ENCODE data around the gene ZNF772. TPM values are rescaled to one million over a fixed set of nuclear protein-coding genes. Genes with fewer than 3 reads are reported as not detected.
"Not testable (repeated sequence)": the region's sequence is repeated elsewhere in the genome, so short reads cannot be mapped to it uniquely, and the experiment has no call there.

ZNF772 gene
- polyA plus RNA-seq, 3 donors: 0.32 to 1.2 (median 0.99) TPM

DNA sequence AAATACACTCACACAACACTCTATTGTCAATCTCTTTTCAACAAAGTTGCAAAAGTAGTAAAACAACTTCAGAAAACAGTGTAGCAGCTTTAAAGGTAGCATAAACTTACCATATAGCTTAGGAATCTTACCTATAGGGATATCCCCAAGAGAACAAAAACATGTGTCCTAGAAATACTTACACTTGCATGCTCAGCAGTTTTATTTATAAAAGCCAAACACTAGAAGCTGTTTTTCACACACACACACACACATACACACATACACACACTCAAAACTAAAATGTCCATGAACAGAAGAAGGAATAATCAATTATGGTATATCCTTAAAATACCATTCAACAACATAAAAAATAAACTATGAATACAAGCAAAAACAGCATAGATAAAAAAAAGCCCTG is 34.1 kb upstream of the ZNF772 start:
- Histone ChIP-seq H3K9me3 (replicated peaks in 1 of 2; ENCODE audit: control insufficient read depth in 1 of 2, insufficient read depth in 1 of 2, low read length in 2 of 2) (peaks cover 52 to 96% of the 10 kb centered on the region in 2 donors), H3K27ac (ENCODE audit: low read depth in 1 of 2, low read length in 2 of 2) (no peak overlapping the region), H3K9ac (ENCODE audit: insufficient read depth, low read length, poor library complexity, severe bottlenecking) (no peak overlapping the region), H3K27me3 (ENCODE audit: control insufficient read depth in 2 of 2, insufficient read depth in 2 of 2, low read length in 2 of 2) (no peaks in the 10 kb centered on the region), H3K4me2 (replicated peaks; ENCODE audit: extremely low read depth, low read length, poor library complexity, severe bottlenecking) (no peak overlapping the region), H3K4me1 (ENCODE audit: control insufficient read depth in 1 of 2, insufficient read depth in 2 of 2, low read length in 2 of 2) (no peaks in the 10 kb centered on the region), H3K79me2 (ENCODE audit: insufficient read depth, low read length) (no peaks in the 10 kb centered on the region), H3K4me3 (replicated peaks in 1 of 3; ENCODE audit: low read depth in 2 of 3, low read length in 3 of 3) (no peak overlapping the region), H4K20me1 (ENCODE audit: insufficient read depth, low read length) (no peaks in the 10 kb centered on the region), H3K36me3 (replicated peaks in 1 of 2; ENCODE audit: control insufficient read depth in 1 of 2, insufficient read depth in 2 of 2, low read length in 2 of 2) (peaks cover 10 to 45% of the 10 kb centered on the region in 2 donors), H2AFZ (ENCODE audit: insufficient read depth, low read depth, low read length, poor library complexity, severe bottlenecking) (no peak overlapping the region)
- TF ChIP-seq CTCF (IDR thresholded peaks at IDR 0.05): no peak
- peaks cover 25 to 32% of the 10 kb centered on the region in 2 donors for H3K36me3 Mint-ChIP-seq
- DNase-seq: no peak
- H3K27me3 Mint-ChIP-seq (ENCODE audit: low read depth in 3 of 3): no peaks in the 10 kb centered on the region
- H3K27ac Mint-ChIP-seq: no peak overlapping the region
- peaks cover 39 to 91% (median 83%) of the 10 kb centered on the region in 7 donors for H3K9me3 Mint-ChIP-seq
- no peak overlapping the region for H3K4me3 Mint-ChIP-seq
- no peaks in the 10 kb centered on the region for H3K4me1 Mint-ChIP-seq
- intact Hi-C loops (cut with micrococcal nuclease): no loop called here

- no peak for TF ChIP-seq CTCF (IDR thresholded peaks at IDR 0.05)
These were observed 28.8 kb upstream of the ZNF772 start for GRCh38 chr19:57506163-57506562.

DNA sequence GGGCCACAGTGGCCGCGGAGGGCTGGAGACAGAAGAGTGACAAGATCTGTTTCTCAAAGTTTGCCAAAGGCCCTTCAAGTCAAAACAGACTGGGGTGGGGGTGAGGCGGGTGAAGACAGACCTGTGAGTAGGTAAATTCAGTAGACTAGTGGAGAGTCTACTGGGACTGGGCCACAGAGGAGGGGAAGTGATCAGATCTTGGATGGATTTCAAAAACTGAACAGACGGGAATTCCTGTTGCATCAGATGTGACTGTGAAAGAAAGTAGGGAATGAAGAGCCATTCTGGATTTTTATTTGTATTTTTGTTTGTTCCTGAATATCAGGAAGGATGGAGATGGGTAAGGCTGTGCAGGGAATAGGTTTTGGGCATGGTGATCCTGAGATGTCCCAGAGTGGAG is 23.0 kb upstream of the ZNF772 start:
- intact Hi-C loops (cut with micrococcal nuclease): loop anchor here in 1 of 2 donors (5.0 kb wide), 1 partner anchor 77 kb away; the partner anchor contains the start of gene ZNF416
- H3K27ac Mint-ChIP-seq: peak overlapping the region in 1 of 7 donors; percentile 4
- peaks cover 55 to 88% (median 70%) of the 10 kb centered on the region in 7 donors for H3K9me3 Mint-ChIP-seq
- H3K4me3 Mint-ChIP-seq: peak overlapping the region; percentile 73 to 79
- H3K4me3 ChIP-seq (replicated peaks in 1 of 3; ENCODE audit: low read depth in 2 of 3, low read length in 3 of 3): peak overlapping the region in 2 of 3 experiments; percentile 59 to 77
- not testable (repeated sequence) for H3K9ac ChIP-seq (ENCODE audit: insufficient read depth, low read length, poor library complexity, severe bottlenecking); DNase-seq; H3K4me1 ChIP-seq (ENCODE audit: control insufficient read depth in 1 of 2, insufficient read depth in 2 of 2, low read length in 2 of 2); H4K20me1 ChIP-seq (ENCODE audit: insufficient read depth, low read length); H3K27ac ChIP-seq (ENCODE audit: low read depth in 1 of 2, low read length in 2 of 2); H3K79me2 ChIP-seq (ENCODE audit: insufficient read depth, low read length); H3K27me3 Mint-ChIP-seq (ENCODE audit: low read depth in 3 of 3); H3K27me3 ChIP-seq (ENCODE audit: control insufficient read depth in 2 of 2, insufficient read depth in 2 of 2, low read length in 2 of 2)
- H3K4me1 Mint-ChIP-seq: peaks cover 10% of the 10 kb centered on the region
- peak overlapping the region; percentile 60 for H3K4me2 ChIP-seq (replicated peaks; ENCODE audit: extremely low read depth, low read length, poor library complexity, severe bottlenecking)
- peaks cover 38 to 40% of the 10 kb centered on the region in 2 donors for H3K36me3 Mint-ChIP-seq
- peaks cover 13 to 33% of the 10 kb centered on the region in 2 donors for H3K36me3 ChIP-seq (replicated peaks in 1 of 2; ENCODE audit: control insufficient read depth in 1 of 2, insufficient read depth in 2 of 2, low read length in 2 of 2)
- no CpG with 5 or more reads among the region's 4 CpGs for WGBS (ENCODE audit: insufficient coverage)
- peak overlapping the region; percentile 81 for H2AFZ ChIP-seq (ENCODE audit: insufficient read depth, low read depth, low read length, poor library complexity, severe bottlenecking)
- peaks cover 64 to 79% of the 10 kb centered on the region in 2 donors for H3K9me3 ChIP-seq (replicated peaks in 1 of 2; ENCODE audit: control insufficient read depth in 1 of 2, insufficient read depth in 1 of 2, low read length in 2 of 2)

More at GRCh38 chr19:57506163-57506562, 28.8 kb upstream of the ZNF772 start:
- no peak overlapping the region for H3K27ac Mint-ChIP-seq
- intact Hi-C loops (cut with micrococcal nuclease): no loop called here
- H3K4me1 Mint-ChIP-seq: no peaks in the 10 kb centered on the region
- 63% methylated on average over 3 of the region's 4 CpGs for WGBS (ENCODE audit: insufficient coverage)
- peaks cover 62 to 71% of the 10 kb centered on the region in 2 donors for H3K36me3 Mint-ChIP-seq
- H3K27me3 ChIP-seq (ENCODE audit: control insufficient read depth in 2 of 2, insufficient read depth in 2 of 2, low read length in 2 of 2): no peaks in the 10 kb centered on the region
- H3K9me3 Mint-ChIP-seq: peaks cover 62 to 94% (median 87%) of the 10 kb centered on the region in 7 donors
- H3K27me3 Mint-ChIP-seq (ENCODE audit: low read depth in 3 of 3): no peaks in the 10 kb centered on the region
- no peaks in the 10 kb centered on the region for H4K20me1 ChIP-seq (ENCODE audit: insufficient read depth, low read length)
- H3K36me3 ChIP-seq (replicated peaks in 1 of 2; ENCODE audit: control insufficient read depth in 1 of 2, insufficient read depth in 2 of 2, low read length in 2 of 2): peaks cover 33 to 55% of the 10 kb centered on the region in 2 donors
- peaks cover 74 to 93% of the 10 kb centered on the region in 2 donors for H3K9me3 ChIP-seq (replicated peaks in 1 of 2; ENCODE audit: control insufficient read depth in 1 of 2, insufficient read depth in 1 of 2, low read length in 2 of 2)
- no peak overlapping the region for H2AFZ ChIP-seq (ENCODE audit: insufficient read depth, low read depth, low read length, poor library complexity, severe bottlenecking)
- DNase-seq: no peak
- no peak overlapping the region for H3K9ac ChIP-seq (ENCODE audit: insufficient read depth, low read length, poor library complexity, severe bottlenecking)
- H3K4me3 ChIP-seq (replicated peaks in 1 of 3; ENCODE audit: low read depth in 2 of 3, low read length in 3 of 3): no peak overlapping the region
- no peak overlapping the region for H3K4me3 Mint-ChIP-seq
- no peaks in the 10 kb centered on the region for H3K79me2 ChIP-seq (ENCODE audit: insufficient read depth, low read length)
- H3K4me2 ChIP-seq (replicated peaks; ENCODE audit: extremely low read depth, low read length, poor library complexity, severe bottlenecking): no peak overlapping the region
- H3K27ac ChIP-seq (ENCODE audit: low read depth in 1 of 2, low read length in 2 of 2): no peak overlapping the region
- H3K4me1 ChIP-seq (ENCODE audit: control insufficient read depth in 1 of 2, insufficient read depth in 2 of 2, low read length in 2 of 2): no peaks in the 10 kb centered on the region
